ENCODE results near the gene TPM3.
"Not testable (repeated sequence)": the region's sequence is repeated elsewhere in the genome, so short reads cannot be mapped to it uniquely, and the experiment has no call there.

The TPM3 gene

GRCh38 chr1:154205778-154206177 is 13.9 kb upstream of the TPM3 start:
- DNase-seq = not testable (repeated sequence)

- DNase-seq = no peak
Observed at GRCh38 chr1:154199563-154199879, 7.6 kb upstream of the TPM3 start.

- no peak for DNase-seq
Observed at GRCh38 chr1:154198756-154199562, 7.1 kb upstream of the TPM3 start.

GRCh38 chr1:154193821-154194220 is 1.9 kb upstream of the TPM3 start:
- peak; percentile 17 for DNase-seq

- DNase-seq = no peak
Observed at GRCh38 chr1:154192476-154192875, 576 bp upstream of the TPM3 start.

- no peak for DNase-seq
Observed at GRCh38 chr1:154190550-154190949, 1.4 kb downstream of the TPM3 start.

GRCh38 chr1:154186852-154187501 is 4.9 kb downstream of the TPM3 start:
- no peak for DNase-seq

GRCh38 chr1:154186177-154186576 is 5.7 kb downstream of the TPM3 start:
- DNase-seq = peak; percentile 32

GRCh38 chr1:154183046-154183915 is 8.6 kb downstream of the TPM3 start:
- peak; percentile 98 for DNase-seq

GRCh38 chr1:154182344-154183045 is 9.4 kb downstream of the TPM3 start:
- DNase-seq = peak; percentile 45

GRCh38 chr1:154181944-154182343 is 10.0 kb downstream of the TPM3 start:
- DNase-seq = no peak

GRCh38 chr1:154179946-154180687 is 11.8 kb downstream of the TPM3 start:
- DNase-seq = no peak

- no peak for DNase-seq
Observed at GRCh38 chr1:154178911-154179811, 12.7 kb downstream of the TPM3 start.

GRCh38 chr1:154178013-154178412 is 13.9 kb downstream of the TPM3 start:
- DNase-seq = no peak

GRCh38 chr1:154176337-154176736 is 15.6 kb downstream of the TPM3 start:
- DNase-seq = no peak

- no peak for DNase-seq
Observed at GRCh38 chr1:154174654-154175053, 17.2 kb downstream of the TPM3 start.

GRCh38 chr1:154171880-154172279 is 20.0 kb downstream of the TPM3 start:
- DNase-seq = no peak

- DNase-seq = no peak
Observed at GRCh38 chr1:154171223-154171583, 20.7 kb downstream of the TPM3 start.

- peak; percentile 17 for DNase-seq
Observed at GRCh38 chr1:154170547-154171222, 21.2 kb downstream of the TPM3 start.

GRCh38 chr1:154167461-154167860 is 24.4 kb downstream of the TPM3 start:
- DNase-seq = no peak

GRCh38 chr1:154166207-154166606 is 25.7 kb downstream of the TPM3 start:
- DNase-seq = no peak
